ENCODE measurements around the gene RGS7.
"Not testable (repeated sequence)": the region's sequence is repeated elsewhere in the genome, so short reads cannot be mapped to it uniquely, and the experiment has no call there.

Gene RGS7

GRCh38 chr1:241020851-241021697 is 335.9 kb downstream of the RGS7 start:
- H3K36me3 ChIP-seq (replicated peaks): no peaks in the 10 kb centered on the region
- no peaks in the 10 kb centered on the region for H3K27me3 ChIP-seq (ENCODE audit: low read depth)
- H3K4me3 ChIP-seq: no peak overlapping the region
- no peaks in the 10 kb centered on the region for H3K4me1 ChIP-seq
- DNase-seq (ENCODE audit: low spot score in 2 of 2): no peak
- in situ Hi-C loops (cut with MboI; ENCODE audit: low sequenced_read_pairs): no loop called here
- H3K9me3 ChIP-seq: no peaks in the 10 kb centered on the region

DNA sequence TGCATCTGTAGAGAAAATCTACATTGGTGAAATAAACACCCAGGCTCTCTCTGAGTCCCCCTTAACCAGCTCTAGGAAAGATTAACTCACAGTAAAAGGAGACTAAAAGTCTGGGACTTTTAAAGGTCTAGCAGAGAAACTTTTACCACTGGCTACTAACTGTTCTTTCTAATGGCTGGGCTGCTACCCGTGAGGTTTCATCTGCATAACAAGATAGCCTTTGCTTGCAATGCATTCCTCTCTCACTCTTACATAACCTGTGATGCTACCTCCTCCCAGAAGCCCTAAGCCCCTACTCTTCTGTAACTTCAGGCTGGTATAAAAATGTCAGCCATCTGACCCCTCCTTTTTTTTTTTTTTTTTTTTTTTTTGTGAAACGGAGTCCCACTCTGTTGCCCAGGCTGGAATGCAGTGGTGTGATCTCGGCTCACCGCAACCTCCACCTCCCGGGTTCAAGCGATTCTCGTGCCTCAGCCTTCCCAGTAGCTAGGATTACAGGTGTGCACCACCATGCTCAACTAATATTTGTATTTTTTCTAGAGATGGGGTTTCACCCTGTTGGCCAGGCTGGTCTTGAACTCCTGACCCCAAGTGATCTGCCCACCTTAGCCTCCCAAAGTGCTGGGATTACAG is 344.2 kb downstream of the RGS7 start:
- Histone ChIP-seq H3K4me1 (peaks cover 4% of the 10 kb centered on the region), H3K36me3 (replicated peaks) (no peaks in the 10 kb centered on the region), H3K27me3 (ENCODE audit: low read depth) (no peaks in the 10 kb centered on the region), H3K4me3 (no peak overlapping the region), H3K9me3 (no peaks in the 10 kb centered on the region)
- in situ Hi-C loops (cut with MboI; ENCODE audit: low sequenced_read_pairs): no loop called here
- peak; percentile 40 to 53 for DNase-seq (ENCODE audit: low spot score in 2 of 2)

DNA sequence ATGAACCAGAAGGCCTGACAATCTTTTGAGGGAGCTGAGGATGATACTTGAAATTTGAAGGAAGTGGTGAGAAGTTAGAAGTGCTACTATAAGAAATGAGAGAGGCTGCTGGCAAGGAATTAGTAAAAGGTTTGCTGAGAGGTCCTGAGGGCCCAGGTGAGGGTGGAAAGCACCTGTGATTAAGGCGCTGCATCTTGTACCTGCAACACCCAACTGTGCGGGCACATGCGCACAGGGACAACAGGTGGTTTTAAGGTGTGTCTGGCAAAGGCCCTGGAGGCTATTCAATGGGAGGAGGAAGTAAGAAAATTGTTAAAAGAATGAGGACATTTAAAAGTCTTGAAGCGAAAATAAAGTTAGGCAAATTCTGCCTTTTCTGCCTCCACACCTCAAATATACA is 349.3 kb downstream of the RGS7 start:
- no peaks in the 10 kb centered on the region for H3K9me3 ChIP-seq
- H3K36me3 ChIP-seq (replicated peaks): no peaks in the 10 kb centered on the region
- DNase-seq (ENCODE audit: low spot score in 2 of 2): no peak
- no peaks in the 10 kb centered on the region for H3K27me3 ChIP-seq (ENCODE audit: low read depth)
- in situ Hi-C loops (cut with MboI; ENCODE audit: low sequenced_read_pairs): no loop called here
- no peak overlapping the region for H3K4me3 ChIP-seq
- H3K4me1 ChIP-seq: peaks cover 4% of the 10 kb centered on the region; the same call in 1 of the 2 replicates

GRCh38 chr1:240999826-241000225 is 357.2 kb downstream of the RGS7 start:
- in situ Hi-C loops (cut with MboI; ENCODE audit: low sequenced_read_pairs): no loop called here
- Histone ChIP-seq H3K36me3 (replicated peaks) (no peaks in the 10 kb centered on the region), H3K4me3 (no peak overlapping the region), H3K4me1 (no peaks in the 10 kb centered on the region), H3K27me3 (ENCODE audit: low read depth) (peaks cover 9% of the 10 kb centered on the region), H3K9me3 (no peaks in the 10 kb centered on the region)
- DNase-seq (ENCODE audit: low spot score in 2 of 2): no peak

DNA sequence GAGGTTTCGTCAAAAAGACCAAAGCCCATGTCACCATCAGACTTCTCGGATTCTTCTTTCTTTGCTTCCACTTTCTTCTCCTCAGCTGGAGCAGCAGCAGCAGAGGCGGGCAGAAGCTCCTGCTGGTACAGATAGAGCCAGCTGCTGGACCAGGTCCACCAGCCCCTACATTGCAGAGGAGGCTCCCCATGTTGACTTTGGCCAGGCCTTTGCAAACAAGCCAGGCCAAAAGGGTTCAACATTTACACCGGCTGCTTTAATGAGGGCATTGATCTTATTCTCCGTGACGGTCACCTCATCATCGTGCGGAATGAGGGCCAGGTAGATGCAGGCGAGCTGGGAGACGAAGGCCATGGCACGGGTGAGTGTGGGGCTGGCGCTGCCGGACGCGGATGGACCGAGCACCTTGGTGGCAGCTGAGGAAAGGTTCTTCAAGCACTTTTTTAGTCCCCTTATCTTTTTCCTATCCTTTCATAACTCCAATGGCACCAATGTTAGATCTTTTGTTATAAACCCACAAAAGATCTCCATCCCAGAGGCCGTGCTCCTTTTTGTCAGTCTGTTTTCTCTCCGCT is 358.5 kb downstream of the RGS7 start:
- H3K4me1 ChIP-seq: no peaks in the 10 kb centered on the region
- no peaks in the 10 kb centered on the region for H3K9me3 ChIP-seq
- peaks cover 9% of the 10 kb centered on the region for H3K27me3 ChIP-seq (ENCODE audit: low read depth)
- H3K4me3 ChIP-seq: no peak overlapping the region
- DNase-seq (ENCODE audit: low spot score in 2 of 2): no peak
- H3K36me3 ChIP-seq (replicated peaks): no peaks in the 10 kb centered on the region
- in situ Hi-C loops (cut with MboI; ENCODE audit: low sequenced_read_pairs): no loop called here

- no peak for DNase-seq (ENCODE audit: low spot score in 2 of 2)
- H3K27me3 ChIP-seq (ENCODE audit: low read depth): peaks cover 9% of the 10 kb centered on the region
- in situ Hi-C loops (cut with MboI; ENCODE audit: low sequenced_read_pairs): no loop called here
Observed at GRCh38 chr1:240998024-240998423, 359.0 kb downstream of the RGS7 start.

DNA sequence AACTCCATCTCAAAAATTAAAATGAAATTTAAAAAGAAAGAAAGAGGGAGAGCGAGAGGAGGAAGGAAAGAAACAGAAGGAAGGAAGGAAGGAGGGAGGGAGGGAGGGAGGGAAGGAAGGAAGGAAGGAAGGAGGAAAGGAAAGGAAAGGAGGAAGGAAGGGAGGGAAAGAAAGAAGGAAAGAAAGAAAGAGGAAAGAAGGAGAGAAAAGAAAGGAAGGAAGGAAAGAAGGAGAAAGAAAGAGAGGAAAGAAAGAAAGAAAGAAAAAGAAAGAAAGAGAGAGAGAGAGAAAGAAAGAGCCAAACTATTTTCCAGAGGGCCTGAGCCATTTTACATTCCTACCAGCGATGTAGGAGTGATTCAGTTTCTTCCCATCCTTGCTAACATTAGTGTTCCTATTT is 364.0 kb downstream of the RGS7 start:
- Histone ChIP-seq H3K9me3 (no peaks in the 10 kb centered on the region), H3K27me3 (ENCODE audit: low read depth) (peaks cover 13% of the 10 kb centered on the region), H3K36me3 (replicated peaks) (no peaks in the 10 kb centered on the region), H3K4me1 (no peaks in the 10 kb centered on the region), H3K4me3 (no peak overlapping the region)
- in situ Hi-C loops (cut with MboI; ENCODE audit: low sequenced_read_pairs): no loop called here
- DNase-seq (ENCODE audit: low spot score in 2 of 2): no peak

More at GRCh38 chr1:240998024-240998423, 359.0 kb downstream of the RGS7 start:
- no peak overlapping the region for H3K4me3 ChIP-seq
- no peaks in the 10 kb centered on the region for H3K9me3 ChIP-seq
- H3K4me1 ChIP-seq: no peaks in the 10 kb centered on the region
- H3K36me3 ChIP-seq (replicated peaks): no peaks in the 10 kb centered on the region

- in situ Hi-C loops (cut with MboI; ENCODE audit: low sequenced_read_pairs): no loop called here
- Histone ChIP-seq H3K9me3 (no peaks in the 10 kb centered on the region), H3K4me3 (no peak overlapping the region), H3K4me1 (no peaks in the 10 kb centered on the region), H3K27me3 (ENCODE audit: low read depth) (peaks cover 10% of the 10 kb centered on the region), H3K36me3 (replicated peaks) (no peaks in the 10 kb centered on the region)
- DNase-seq (ENCODE audit: low spot score in 2 of 2): no peak
Observed at GRCh38 chr1:240991230-240991629, 365.8 kb downstream of the RGS7 start.

- DNase-seq (ENCODE audit: low spot score in 2 of 2): no peak
Observed at GRCh38 chr1:240987928-240988327, 369.1 kb downstream of the RGS7 start.

GRCh38 chr1:240985081-240985480 is 371.9 kb downstream of the RGS7 start:
- no peaks in the 10 kb centered on the region for H3K36me3 ChIP-seq (replicated peaks)
- no peaks in the 10 kb centered on the region for H3K4me1 ChIP-seq
- DNase-seq (ENCODE audit: low spot score in 2 of 2): no peak
- no peak overlapping the region for H3K4me3 ChIP-seq
- H3K9me3 ChIP-seq: no peaks in the 10 kb centered on the region
- H3K27me3 ChIP-seq (ENCODE audit: low read depth): no peaks in the 10 kb centered on the region
- in situ Hi-C loops (cut with MboI; ENCODE audit: low sequenced_read_pairs): no loop called here

More at GRCh38 chr1:240987928-240988327, 369.1 kb downstream of the RGS7 start:
- Histone ChIP-seq H3K4me1 (no peaks in the 10 kb centered on the region), H3K9me3 (no peaks in the 10 kb centered on the region), H3K4me3 (no peak overlapping the region), H3K36me3 (replicated peaks) (no peaks in the 10 kb centered on the region), H3K27me3 (ENCODE audit: low read depth) (peaks cover 4% of the 10 kb centered on the region; the same call in 1 of the 2 replicates)
- in situ Hi-C loops (cut with MboI; ENCODE audit: low sequenced_read_pairs): no loop called here

DNA sequence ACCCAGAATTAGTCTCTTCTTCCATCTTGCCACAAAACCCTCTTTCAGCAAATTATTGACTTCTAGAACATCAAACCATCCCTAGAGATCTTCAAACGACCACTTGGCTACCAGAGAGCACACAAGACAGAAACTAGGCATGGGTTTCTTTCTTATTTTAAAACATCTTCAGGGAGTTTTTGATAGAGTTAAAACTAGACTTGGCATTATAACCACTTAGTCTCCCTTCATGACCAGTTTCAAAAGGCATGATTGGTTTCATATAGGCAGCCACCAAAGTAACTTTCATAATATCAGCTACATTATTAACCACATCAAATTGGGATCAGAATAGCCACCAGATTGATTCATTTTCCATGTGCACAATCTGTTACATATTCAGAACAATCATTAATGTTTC is 376.7 kb downstream of the RGS7 start:
- H3K36me3 ChIP-seq (replicated peaks): no peaks in the 10 kb centered on the region
- in situ Hi-C loops (cut with MboI; ENCODE audit: low sequenced_read_pairs): no loop called here
- no peaks in the 10 kb centered on the region for H3K4me1 ChIP-seq
- no peak for DNase-seq (ENCODE audit: low spot score in 2 of 2)
- no peaks in the 10 kb centered on the region for H3K9me3 ChIP-seq
- no peak overlapping the region for H3K4me3 ChIP-seq
- no peaks in the 10 kb centered on the region for H3K27me3 ChIP-seq (ENCODE audit: low read depth)

- H3K9me3 ChIP-seq: no peaks in the 10 kb centered on the region
- H3K4me3 ChIP-seq: no peak overlapping the region
- in situ Hi-C loops (cut with MboI; ENCODE audit: low sequenced_read_pairs): no loop called here
- no peak for DNase-seq (ENCODE audit: low spot score in 2 of 2)
- H3K36me3 ChIP-seq (replicated peaks): no peaks in the 10 kb centered on the region
- H3K27me3 ChIP-seq (ENCODE audit: low read depth): no peaks in the 10 kb centered on the region
- no peaks in the 10 kb centered on the region for H3K4me1 ChIP-seq
Observed at GRCh38 chr1:240976685-240977084, 380.3 kb downstream of the RGS7 start.

DNA sequence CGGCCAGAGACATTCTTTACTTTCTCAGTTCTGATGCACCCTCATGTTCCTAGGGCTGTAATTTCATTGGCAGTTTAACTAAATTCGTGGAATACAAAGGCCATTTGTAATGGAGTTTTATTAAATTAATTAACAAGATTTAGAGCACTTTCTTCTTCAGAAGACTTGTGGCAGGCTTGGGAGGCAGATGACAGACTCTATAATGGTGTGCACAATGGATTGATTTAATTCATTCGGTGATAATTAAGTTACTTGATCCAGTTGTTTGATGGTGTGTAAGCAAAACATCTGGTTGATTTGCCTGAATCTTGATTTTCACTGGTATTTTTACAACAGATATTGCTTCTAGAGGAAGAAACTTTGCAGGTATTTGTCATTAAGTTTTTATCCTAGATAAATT is 383.1 kb downstream of the RGS7 start:
- in situ Hi-C loops (cut with MboI; ENCODE audit: low sequenced_read_pairs): no loop called here
- Histone ChIP-seq H3K4me3 (no peak overlapping the region), H3K36me3 (replicated peaks) (no peaks in the 10 kb centered on the region), H3K4me1 (no peaks in the 10 kb centered on the region), H3K9me3 (no peaks in the 10 kb centered on the region), H3K27me3 (ENCODE audit: low read depth) (no peaks in the 10 kb centered on the region)
- no peak for DNase-seq (ENCODE audit: low spot score in 2 of 2)

GRCh38 chr1:240972059-240972458 is 384.9 kb downstream of the RGS7 start:
- in situ Hi-C loops (cut with MboI; ENCODE audit: low sequenced_read_pairs); DNase-seq (ENCODE audit: low spot score in 2 of 2); H3K4me3 ChIP-seq: not testable (repeated sequence)

More at GRCh38 chr1:240972059-240972458, 384.9 kb downstream of the RGS7 start:
- not testable (repeated sequence) for H3K36me3 ChIP-seq (replicated peaks); H3K9me3 ChIP-seq; H3K27me3 ChIP-seq (ENCODE audit: low read depth); H3K4me1 ChIP-seq
